ENCODE data around the gene HS3ST3B1. TPM values are rescaled to one million over a fixed set of nuclear protein-coding genes. Genes with fewer than 3 reads are reported as not detected.

Gene HS3ST3B1
- total RNA-seq, 1 experiment from 2014 or later: 22.3 TPM

DNA sequence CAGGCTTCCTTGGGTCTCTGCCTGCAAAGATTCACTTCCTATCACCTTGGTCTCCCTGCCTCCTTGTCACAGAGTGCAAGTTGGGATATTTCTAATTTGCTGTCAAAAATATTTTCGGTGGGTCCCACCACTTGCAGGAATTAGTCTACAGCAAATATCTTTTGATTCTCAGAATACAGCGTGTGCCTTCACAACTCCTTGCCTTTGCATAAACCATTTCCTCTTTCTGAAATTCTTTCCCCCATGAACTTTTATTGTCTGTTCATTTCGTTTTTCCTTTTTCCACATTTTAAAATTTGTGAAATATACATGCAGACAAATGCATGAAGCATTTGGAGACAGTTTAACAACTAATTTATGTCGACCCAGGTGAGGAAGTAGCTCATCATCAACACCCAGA is 60.0 kb downstream of the HS3ST3B1 start:
- no peak overlapping the region for H3K27ac Mint-ChIP-seq
- no peak for ATAC-seq
- H3K27me3 Mint-ChIP-seq (ENCODE audit: low read depth): no peaks in the 10 kb centered on the region
- TF ChIP-seq ZNF532 (CRISPR knock-in tag; IDR thresholded peaks at IDR 0.05; ENCODE audit: borderline replicate concordance): no peak
- no peak for TF ChIP-seq NR1H2 (CRISPR knock-in tag; IDR thresholded peaks at IDR 0.05)
- TF ChIP-seq TEAD4 (CRISPR knock-in tag; IDR thresholded peaks at IDR 0.05): no peak
- TF ChIP-seq JAZF1 (CRISPR knock-in tag; IDR thresholded peaks at IDR 0.05): no peak
- TF ChIP-seq, protein P1, sequence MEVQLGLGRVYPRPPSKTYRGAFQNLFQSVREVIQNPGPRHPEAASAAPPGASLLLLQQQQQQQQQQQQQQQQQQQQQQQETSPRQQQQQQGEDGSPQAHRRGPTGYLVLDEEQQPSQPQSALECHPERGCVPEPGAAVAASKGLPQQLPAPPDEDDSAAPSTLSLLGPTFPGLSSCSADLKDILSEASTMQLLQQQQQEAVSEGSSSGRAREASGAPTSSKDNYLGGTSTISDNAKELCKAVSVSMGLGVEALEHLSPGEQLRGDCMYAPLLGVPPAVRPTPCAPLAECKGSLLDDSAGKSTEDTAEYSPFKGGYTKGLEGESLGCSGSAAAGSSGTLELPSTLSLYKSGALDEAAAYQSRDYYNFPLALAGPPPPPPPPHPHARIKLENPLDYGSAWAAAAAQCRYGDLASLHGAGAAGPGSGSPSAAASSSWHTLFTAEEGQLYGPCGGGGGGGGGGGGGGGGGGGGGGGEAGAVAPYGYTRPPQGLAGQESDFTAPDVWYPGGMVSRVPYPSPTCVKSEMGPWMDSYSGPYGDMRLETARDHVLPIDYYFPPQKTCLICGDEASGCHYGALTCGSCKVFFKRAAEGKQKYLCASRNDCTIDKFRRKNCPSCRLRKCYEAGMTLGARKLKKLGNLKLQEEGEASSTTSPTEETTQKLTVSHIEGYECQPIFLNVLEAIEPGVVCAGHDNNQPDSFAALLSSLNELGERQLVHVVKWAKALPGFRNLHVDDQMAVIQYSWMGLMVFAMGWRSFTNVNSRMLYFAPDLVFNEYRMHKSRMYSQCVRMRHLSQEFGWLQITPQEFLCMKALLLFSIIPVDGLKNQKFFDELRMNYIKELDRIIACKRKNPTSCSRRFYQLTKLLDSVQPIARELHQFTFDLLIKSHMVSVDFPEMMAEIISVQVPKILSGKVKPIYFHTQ (CRISPR knock-in tag; IDR thresholded peaks at IDR 0.05): no peak
- TF ChIP-seq, protein P2, sequence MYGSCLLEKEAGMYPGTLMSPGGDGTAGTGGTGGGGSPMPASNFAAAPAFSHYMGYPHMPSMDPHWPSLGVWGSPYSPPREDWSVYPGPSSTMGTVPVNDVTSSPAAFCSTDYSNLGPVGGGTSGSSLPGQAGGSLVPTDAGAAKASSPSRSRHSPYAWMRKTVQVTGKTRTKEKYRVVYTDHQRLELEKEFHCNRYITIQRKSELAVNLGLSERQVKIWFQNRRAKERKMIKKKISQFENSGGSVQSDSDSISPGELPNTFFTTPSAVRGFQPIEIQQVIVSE (CRISPR knock-in tag; IDR thresholded peaks at IDR 0.05; ENCODE audit: borderline replicate concordance): no peak
- no peak for TF ChIP-seq STAT6 (CRISPR knock-in tag; conservative IDR thresholded peaks at IDR 0.05; ENCODE audit: low read depth)
- no peak for TF ChIP-seq FOXJ3 (CRISPR knock-in tag; IDR thresholded peaks at IDR 0.05; ENCODE audit: borderline replicate concordance)
- TF ChIP-seq E2F4 (CRISPR knock-in tag; IDR thresholded peaks at IDR 0.05; ENCODE audit: borderline replicate concordance, low read depth): no peak
- no peak for TF ChIP-seq PRRX2 (CRISPR knock-in tag; IDR thresholded peaks at IDR 0.05)
- no peak for TF ChIP-seq ZNF396 (CRISPR knock-in tag; IDR thresholded peaks at IDR 0.05; ENCODE audit: borderline replicate concordance)
- TF ChIP-seq, protein P3, sequence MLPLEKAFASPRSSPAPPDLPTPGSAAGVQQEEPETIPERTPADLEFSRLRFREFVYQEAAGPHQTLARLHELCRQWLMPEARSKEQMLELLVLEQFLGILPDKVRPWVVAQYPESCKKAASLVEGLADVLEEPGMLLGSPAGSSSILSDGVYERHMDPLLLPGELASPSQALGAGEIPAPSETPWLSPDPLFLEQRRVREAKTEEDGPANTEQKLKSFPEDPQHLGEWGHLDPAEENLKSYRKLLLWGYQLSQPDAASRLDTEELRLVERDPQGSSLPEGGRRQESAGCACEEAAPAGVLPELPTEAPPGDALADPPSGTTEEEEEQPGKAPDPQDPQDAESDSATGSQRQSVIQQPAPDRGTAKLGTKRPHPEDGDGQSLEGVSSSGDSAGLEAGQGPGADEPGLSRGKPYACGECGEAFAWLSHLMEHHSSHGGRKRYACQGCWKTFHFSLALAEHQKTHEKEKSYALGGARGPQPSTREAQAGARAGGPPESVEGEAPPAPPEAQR (CRISPR knock-in tag; IDR thresholded peaks at IDR 0.05): no peak
- TF ChIP-seq, protein P4, sequence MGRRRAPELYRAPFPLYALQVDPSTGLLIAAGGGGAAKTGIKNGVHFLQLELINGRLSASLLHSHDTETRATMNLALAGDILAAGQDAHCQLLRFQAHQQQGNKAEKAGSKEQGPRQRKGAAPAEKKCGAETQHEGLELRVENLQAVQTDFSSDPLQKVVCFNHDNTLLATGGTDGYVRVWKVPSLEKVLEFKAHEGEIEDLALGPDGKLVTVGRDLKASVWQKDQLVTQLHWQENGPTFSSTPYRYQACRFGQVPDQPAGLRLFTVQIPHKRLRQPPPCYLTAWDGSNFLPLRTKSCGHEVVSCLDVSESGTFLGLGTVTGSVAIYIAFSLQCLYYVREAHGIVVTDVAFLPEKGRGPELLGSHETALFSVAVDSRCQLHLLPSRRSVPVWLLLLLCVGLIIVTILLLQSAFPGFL (CRISPR knock-in tag; IDR thresholded peaks at IDR 0.05; ENCODE audit: borderline replicate concordance): no peak
- TF ChIP-seq TP53 (CRISPR knock-in tag; IDR thresholded peaks at IDR 0.05): no peak
- TF ChIP-seq, protein P5, sequence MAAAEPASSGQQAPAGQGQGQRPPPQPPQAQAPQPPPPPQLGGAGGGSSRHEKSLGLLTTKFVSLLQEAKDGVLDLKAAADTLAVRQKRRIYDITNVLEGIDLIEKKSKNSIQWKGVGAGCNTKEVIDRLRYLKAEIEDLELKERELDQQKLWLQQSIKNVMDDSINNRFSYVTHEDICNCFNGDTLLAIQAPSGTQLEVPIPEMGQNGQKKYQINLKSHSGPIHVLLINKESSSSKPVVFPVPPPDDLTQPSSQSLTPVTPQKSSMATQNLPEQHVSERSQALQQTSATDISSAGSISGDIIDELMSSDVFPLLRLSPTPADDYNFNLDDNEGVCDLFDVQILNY (CRISPR knock-in tag; IDR thresholded peaks at IDR 0.05): no peak
- no peak for TF ChIP-seq RELA (CRISPR knock-in tag; IDR thresholded peaks at IDR 0.05; ENCODE audit: borderline replicate concordance)
- no peak for TF ChIP-seq MAX (CRISPR knock-in tag; IDR thresholded peaks at IDR 0.05)
- no peak overlapping the region for H3K4me3 Mint-ChIP-seq
- CTCF ChIA-PET: no interaction called here
- no peak for DNase-seq (ENCODE audit: low spot score)
- peaks cover 24% of the 10 kb centered on the region for H3K4me1 Mint-ChIP-seq
- no peaks in the 10 kb centered on the region for H3K36me3 Mint-ChIP-seq
- H3K9me3 Mint-ChIP-seq: peaks cover 2% of the 10 kb centered on the region; the same call in 1 of the 2 replicates
- POLR2A ChIA-PET: interaction anchor here (0.6 kb wide), 1 partner anchor 1949 kb away, joined by 5 read pairs; no protein-coding TSS in a partner anchor

Data from WTC11 (cell line).